ENCODE results near the gene SERPINB6. TPM values are rescaled to one million over a fixed set of nuclear protein-coding genes. Genes with fewer than 3 reads are reported as not detected.
A peak's percentile ranks its signal among the peaks of the same experiment; 100 is the strongest.

Gene SERPINB6
- total and polyA plus RNA-seq, 2 of the 4 experiments (the other 2 are of a cell fraction): 37.1 to 91.1 TPM

DNA sequence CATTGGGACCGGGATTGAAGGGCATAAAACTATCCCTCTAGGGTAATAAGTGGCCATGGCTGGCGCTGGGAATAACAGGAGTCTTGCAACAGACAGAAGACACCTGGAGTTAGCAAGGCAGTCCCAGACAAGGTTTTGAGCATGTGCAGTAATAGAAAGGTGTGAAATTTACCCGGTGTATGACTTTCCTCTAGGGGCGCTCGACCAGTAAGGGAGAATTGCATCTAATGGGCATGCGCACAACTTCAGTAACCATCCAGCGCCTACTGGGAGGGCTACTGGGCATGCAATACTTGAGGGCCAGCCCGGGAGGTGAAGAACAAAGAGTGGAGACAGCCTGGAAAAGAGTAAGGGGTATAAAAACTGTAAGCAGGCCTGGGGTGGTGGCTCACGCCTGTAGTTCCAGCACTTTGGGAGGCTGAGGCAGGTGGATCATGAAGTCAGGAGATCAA is 32.7 kb downstream of the SERPINB6 start:
- Histone ChIP-seq H4K5ac (ENCODE audit: low read depth, low read length) (no peak overlapping the region), H3K27me3 (ENCODE audit: control insufficient read depth, insufficient read depth, low read length) (no peaks in the 10 kb centered on the region), H3K4me2 (ENCODE audit: low read depth, low read length) (no peak overlapping the region), H4K8ac (ENCODE audit: low read depth in 2 of 2, low read length in 2 of 2) (no peak overlapping the region), H2BK20ac (ENCODE audit: low read depth, low read length) (no peak overlapping the region), H2BK120ac (ENCODE audit: low read depth, low read length) (no peak overlapping the region), H3K4me3 (ENCODE audit: insufficient read depth, low read depth, low read length) (no peak overlapping the region), H3K4ac (ENCODE audit: low read depth, low read length) (no peak overlapping the region), H2AK5ac (ENCODE audit: low read depth, low read length) (no peak overlapping the region), H3K18ac (ENCODE audit: low read depth, low read length) (no peak overlapping the region), H3K9me1 (ENCODE audit: insufficient read depth, low read length) (no peaks in the 10 kb centered on the region; the same call in 1 of the 2 replicates), H3K9me3 (ENCODE audit: control insufficient read depth, insufficient read depth, low read length) (no peaks in the 10 kb centered on the region), H2AK9ac (replicated peaks; ENCODE audit: low read depth, low read length, poor library complexity) (peak overlapping the region; percentile 5), H3K4me1 (ENCODE audit: control insufficient read depth, insufficient read depth, low read length) (no peaks in the 10 kb centered on the region), H3K36me3 (ENCODE audit: control insufficient read depth, insufficient read depth, low read length) (no peaks in the 10 kb centered on the region), H3K14ac (replicated peaks; ENCODE audit: low read depth, low read length) (no peak overlapping the region), H3K79me1 (ENCODE audit: low read depth in 1 of 2, low read length in 2 of 2) (no peaks in the 10 kb centered on the region), H3K9ac (ENCODE audit: low read depth, low read length) (no peak overlapping the region), H2AFZ (replicated peaks; ENCODE audit: low read length, poor library complexity) (no peak overlapping the region), H4K20me1 (ENCODE audit: insufficient read depth, low read length) (no peaks in the 10 kb centered on the region), H3K56ac (ENCODE audit: extremely low read depth, insufficient read depth, low read length) (no peak overlapping the region), H3K23ac (ENCODE audit: low read depth, low read length) (no peak overlapping the region), H2BK5ac (ENCODE audit: low read depth, low read length, poor library complexity, severe bottlenecking) (no peak overlapping the region), H4K91ac (ENCODE audit: insufficient read depth, low read depth, low read length) (no peak overlapping the region), H2BK15ac (ENCODE audit: low read depth, low read length) (no peak overlapping the region), H3K27ac (ENCODE audit: insufficient read depth, low read length) (no peak overlapping the region)
- dilution Hi-C loops (cut with HindIII; ENCODE audit: low sequenced_read_pairs, unreplicated experiment): no loop called here
- DNase-seq: no peak
- ATAC-seq (ENCODE audit: low read depth): no peak
- POLR2A ChIA-PET (ENCODE audit: unreplicated experiment): no interaction called here
- WGBS, 2 experiments (ENCODE audit: extremely low coverage in 2 of 2, insufficient read length in 1 of 2): 75% methylated on average over 4 of the region's 9 CpGs; no CpG with 5 or more reads in 1 of the 2 experiments
- in situ Hi-C loops (cut with MboI; ENCODE audit: low sequenced_read_pairs): loop anchor here (10.0 kb wide), 1 partner anchor 144 kb away; no protein-coding TSS in a partner anchor
- no TSS peak for BruUV-seq (replicated peaks)
- CTCF ChIA-PET: no interaction called here
- intact Hi-C loops (cut with micrococcal nuclease): no loop called here
- TF ChIP-seq BHLHE40 (IDR thresholded peaks at IDR 0.05; ENCODE audit: low read depth, low read length): no peak
- TF ChIP-seq CHD1 (IDR thresholded peaks at IDR 0.05; ENCODE audit: low read depth, low read length): no peak
- TF ChIP-seq, protein P1, sequence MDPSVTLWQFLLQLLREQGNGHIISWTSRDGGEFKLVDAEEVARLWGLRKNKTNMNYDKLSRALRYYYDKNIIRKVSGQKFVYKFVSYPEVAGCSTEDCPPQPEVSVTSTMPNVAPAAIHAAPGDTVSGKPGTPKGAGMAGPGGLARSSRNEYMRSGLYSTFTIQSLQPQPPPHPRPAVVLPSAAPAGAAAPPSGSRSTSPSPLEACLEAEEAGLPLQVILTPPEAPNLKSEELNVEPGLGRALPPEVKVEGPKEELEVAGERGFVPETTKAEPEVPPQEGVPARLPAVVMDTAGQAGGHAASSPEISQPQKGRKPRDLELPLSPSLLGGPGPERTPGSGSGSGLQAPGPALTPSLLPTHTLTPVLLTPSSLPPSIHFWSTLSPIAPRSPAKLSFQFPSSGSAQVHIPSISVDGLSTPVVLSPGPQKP (IDR thresholded peaks at IDR 0.05; ENCODE audit: borderline replicate concordance, low read depth, low read length): no peak
- TF ChIP-seq RCOR1 (IDR thresholded peaks at IDR 0.05; ENCODE audit: insufficient replicate concordance, low read length): no peak
- TF ChIP-seq CTCF (conservative IDR thresholded peaks at IDR 0.05; ENCODE audit: low read depth, low read length): no peak
- TF ChIP-seq MXI1 (IDR thresholded peaks at IDR 0.05; ENCODE audit: borderline replicate concordance, low read depth, low read length): no peak
- no peak for TF ChIP-seq FOS (IDR thresholded peaks at IDR 0.05; ENCODE audit: low read depth, low read length)
- TF ChIP-seq CEBPB (IDR thresholded peaks at IDR 0.05; ENCODE audit: low read depth, low read length): no peak
- TF ChIP-seq MAZ (IDR thresholded peaks at IDR 0.05; ENCODE audit: borderline replicate concordance, low read depth, low read length): no peak
- TF ChIP-seq RFX5 (IDR thresholded peaks at IDR 0.05; ENCODE audit: low read depth, low read length): no peak
